RWPE1 (cell line): ENCODE results near the gene SH3PXD2A.

Source experiments
- CTCF ChIA-PET: fragments of 350-600 bp; sonication (Branson Sonifier 250); formaldehyde crosslinking; extraction: SDS; loops from one replicate; lab custom pipeline; 2021; lab: Yijun Ruan, JAX
- POLR2A ChIA-PET: fragments of 400-600 bp; formaldehyde crosslinking; extraction: SDS; loops from one replicate; lab custom pipeline; 2020; ENCODE audit warnings: antibody characterized with exemption; ENCODE audit not compliant: low non-redundant PET; lab: Yijun Ruan, JAX
- DNase-seq: peaks from one replicate; pipeline ENCODE4 v3.0.0; 2012; ENCODE audit warnings: low spot score
- H3K27ac ChIP-seq: fragments of 450-650 bp; 2 replicates; pipeline ENCODE4 v1.5.1; 2017
- TF ChIP-seq, protein P1 (sequence below): fragments of 450-650 bp; conservative IDR thresholded peaks from 2 replicates; pipeline ENCODE4 v1.5.1; 2017; ENCODE audit warnings: low read depth, mild to moderate bottlenecking

The SH3PXD2A gene

DNA sequence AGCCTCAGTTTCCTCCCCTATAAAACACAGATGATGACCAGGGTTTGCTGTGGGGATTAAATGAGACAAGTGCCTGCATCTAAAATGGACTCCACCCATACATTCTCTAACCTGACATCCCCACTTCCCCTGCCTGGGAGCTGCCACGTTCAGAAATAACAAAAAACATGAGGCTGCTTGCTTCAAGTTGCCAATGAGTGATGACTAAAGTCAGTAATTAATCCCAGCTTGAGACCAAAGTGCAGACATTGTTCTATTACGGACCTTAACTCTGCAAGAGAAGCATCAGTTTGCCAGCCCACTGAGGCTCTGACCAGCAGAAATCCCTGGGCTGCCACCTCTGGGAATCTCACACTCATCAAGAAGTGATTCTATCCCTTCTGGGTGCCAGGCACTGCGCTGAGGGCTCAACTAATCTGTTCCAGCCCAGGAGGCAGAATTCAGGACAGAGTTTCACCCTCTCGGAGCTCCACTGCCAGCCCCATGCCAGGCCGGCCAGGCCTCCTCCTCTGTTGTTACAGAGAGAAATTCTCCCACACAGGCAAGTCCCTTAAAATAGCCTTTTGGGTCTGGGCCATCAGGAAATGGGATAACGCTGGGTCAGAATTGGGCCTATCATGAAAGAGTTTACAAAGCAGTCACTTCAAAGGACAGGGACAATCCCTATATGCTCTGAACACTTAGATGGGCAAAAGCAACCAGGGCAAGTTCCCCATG lies 11.4 kb downstream of the SH3PXD2A start:
- TF ChIP-seq, protein P1, sequence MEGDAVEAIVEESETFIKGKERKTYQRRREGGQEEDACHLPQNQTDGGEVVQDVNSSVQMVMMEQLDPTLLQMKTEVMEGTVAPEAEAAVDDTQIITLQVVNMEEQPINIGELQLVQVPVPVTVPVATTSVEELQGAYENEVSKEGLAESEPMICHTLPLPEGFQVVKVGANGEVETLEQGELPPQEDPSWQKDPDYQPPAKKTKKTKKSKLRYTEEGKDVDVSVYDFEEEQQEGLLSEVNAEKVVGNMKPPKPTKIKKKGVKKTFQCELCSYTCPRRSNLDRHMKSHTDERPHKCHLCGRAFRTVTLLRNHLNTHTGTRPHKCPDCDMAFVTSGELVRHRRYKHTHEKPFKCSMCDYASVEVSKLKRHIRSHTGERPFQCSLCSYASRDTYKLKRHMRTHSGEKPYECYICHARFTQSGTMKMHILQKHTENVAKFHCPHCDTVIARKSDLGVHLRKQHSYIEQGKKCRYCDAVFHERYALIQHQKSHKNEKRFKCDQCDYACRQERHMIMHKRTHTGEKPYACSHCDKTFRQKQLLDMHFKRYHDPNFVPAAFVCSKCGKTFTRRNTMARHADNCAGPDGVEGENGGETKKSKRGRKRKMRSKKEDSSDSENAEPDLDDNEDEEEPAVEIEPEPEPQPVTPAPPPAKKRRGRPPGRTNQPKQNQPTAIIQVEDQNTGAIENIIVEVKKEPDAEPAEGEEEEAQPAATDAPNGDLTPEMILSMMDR: no peak
- peak overlapping the region; percentile 80 for H3K27ac ChIP-seq
- CTCF ChIA-PET: interaction anchor here (0.5 to 0.6 kb wide), 2 partner anchors 11 to 15 kb away, joined by 3 to 5 read pairs; partner anchors contain the start of gene SH3PXD2A
- POLR2A ChIA-PET: no interaction called here
- DNase-seq: no peak

DNA sequence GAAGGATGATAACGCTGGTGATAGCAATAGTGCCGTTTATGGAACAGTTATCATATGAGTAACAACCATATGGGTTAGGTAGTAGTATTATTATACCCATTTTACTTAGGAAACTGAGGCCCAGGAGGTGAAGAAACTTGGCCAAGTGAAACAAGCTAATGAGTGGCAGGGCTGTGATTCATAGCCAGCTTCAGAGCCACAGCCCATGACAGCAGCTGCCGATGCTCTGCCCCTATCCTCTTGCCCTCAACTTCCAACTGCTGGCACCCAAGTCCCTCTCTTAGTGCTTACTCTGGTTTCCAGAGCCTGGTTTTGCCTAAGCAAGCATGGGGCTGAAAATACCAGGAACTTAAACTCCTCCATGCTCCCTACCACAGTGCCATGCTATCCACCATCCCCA lies 12.3 kb downstream of the SH3PXD2A start:
- ChIA-PET POLR2A (no interaction called here), CTCF (interaction anchor here (0.6 to 0.7 kb wide), 2 partner anchors 28 to 251 kb away, joined by 3 to 5 read pairs; no protein-coding TSS in a partner anchor)
- H3K27ac ChIP-seq: peak overlapping the region; percentile 80
- no peak for DNase-seq
- TF ChIP-seq, protein P1: no peak

DNA sequence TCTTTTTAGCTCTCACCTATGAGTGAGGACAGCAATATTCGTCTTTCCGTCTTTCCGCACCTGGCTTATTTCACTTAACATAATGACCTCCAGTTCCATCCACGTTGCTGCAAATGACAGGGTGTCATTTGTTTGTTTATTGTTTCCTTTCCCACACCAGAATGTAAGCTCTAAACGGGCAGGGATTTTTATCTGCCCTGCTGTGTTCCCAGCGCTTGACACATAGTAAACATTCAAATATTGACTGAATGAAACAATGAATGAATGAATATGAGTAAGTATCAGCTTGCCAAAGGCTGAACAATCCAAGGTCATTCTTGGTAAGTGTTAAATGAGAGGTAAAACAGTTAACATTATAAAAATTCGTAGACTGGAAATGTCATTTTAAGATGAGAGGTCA lies 12.8 kb downstream of the SH3PXD2A start:
- TF ChIP-seq, protein P1: no peak
- POLR2A ChIA-PET: no interaction called here
- DNase-seq: no peak
- CTCF ChIA-PET: interaction anchor here (0.7 kb wide), 1 partner anchor 27 kb away, joined by 5 read pairs; no protein-coding TSS in a partner anchor
- H3K27ac ChIP-seq: no peak overlapping the region

DNA sequence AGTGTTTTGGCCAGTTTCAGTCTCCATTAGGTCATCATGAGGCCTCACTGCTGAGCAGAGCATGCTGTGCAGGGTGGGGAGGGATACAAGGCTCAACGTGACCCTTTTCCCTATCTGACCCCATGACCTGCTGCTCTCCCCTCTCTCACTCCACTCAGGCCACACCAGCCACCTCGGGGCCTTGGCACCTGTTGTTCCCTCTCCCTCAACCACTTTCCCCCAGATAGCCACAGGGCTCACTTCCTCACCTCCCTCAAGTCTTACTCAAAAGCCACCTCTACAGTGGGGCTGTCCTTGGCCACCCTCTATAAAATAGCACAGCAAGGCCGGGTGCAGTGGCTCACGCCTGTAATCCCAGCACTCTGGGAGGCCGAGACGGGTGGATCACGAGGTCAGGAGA lies 13.9 kb downstream of the SH3PXD2A start:
- ChIA-PET POLR2A (no interaction called here), CTCF (interaction anchor here (0.6 kb wide), 1 partner anchor 11 kb away, joined by 4 read pairs; no protein-coding TSS in a partner anchor)
- TF ChIP-seq, protein P1: no peak
- DNase-seq: no peak
- H3K27ac ChIP-seq: peak overlapping the region; percentile 47

DNA sequence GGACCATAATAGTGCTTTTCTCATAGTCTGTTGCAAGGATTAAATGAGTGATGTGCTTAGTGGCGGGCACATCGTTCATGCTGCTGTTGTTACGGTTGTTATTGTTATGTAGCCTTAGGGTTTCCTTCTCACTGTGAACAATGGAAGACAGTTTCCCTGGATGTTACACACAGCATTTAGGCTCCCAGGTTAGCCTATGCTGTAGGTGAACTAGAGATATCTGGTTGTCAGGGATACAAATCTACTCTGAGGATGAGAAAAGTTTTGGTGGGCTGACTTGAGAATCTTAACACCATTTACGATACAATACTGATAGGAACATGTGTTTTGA lies 14.7 kb downstream of the SH3PXD2A start:
- CTCF ChIA-PET: no interaction called here
- TF ChIP-seq, protein P1: no peak
- H3K27ac ChIP-seq: peak overlapping the region; percentile 60
- no peak for DNase-seq
- POLR2A ChIA-PET: no interaction called here

DNA sequence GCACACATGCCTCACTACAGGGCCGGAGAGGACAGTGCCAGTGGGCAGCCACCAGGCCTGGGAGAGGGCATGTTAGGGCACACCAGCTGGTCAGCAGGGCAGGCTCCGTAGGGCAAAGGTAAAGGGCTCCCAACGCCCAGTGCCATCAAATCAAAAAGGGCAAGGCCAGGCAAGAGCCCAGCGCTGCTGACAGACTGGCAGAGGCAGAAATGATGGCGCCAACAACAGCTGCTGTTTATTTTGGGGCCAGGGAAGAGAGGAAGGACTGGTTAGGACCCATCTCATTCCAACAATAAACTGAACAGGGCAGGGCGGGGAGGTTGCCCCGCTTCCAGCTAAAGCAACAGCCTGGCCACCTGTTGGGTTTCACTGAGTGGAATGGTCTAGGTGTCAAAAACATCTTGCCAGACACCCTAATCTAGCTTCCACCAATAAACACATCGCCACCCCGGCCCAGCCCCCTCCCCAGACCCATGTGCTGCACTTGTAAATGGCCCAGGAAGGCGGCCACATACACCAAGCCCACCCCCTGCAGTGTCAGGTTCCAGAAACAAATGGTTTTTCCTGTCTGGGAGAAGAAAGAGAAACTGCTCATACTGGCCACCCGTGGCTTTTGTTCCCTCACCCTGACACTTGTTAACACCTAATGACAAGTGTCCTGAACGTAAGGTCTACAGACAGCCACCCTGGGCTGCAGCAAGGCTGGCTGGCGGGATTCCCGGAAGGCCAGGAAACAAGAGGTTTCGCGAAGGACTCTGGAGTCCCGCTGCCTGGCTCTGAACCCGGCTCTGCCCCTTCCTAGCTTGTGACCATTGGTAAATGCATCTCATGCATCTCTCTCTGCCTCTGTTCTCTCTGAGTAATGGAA lies 15.3 kb downstream of the SH3PXD2A start:
- ChIA-PET CTCF (no interaction called here), POLR2A (no interaction called here)
- TF ChIP-seq, protein P1: no peak
- peak overlapping the region; percentile 60 for H3K27ac ChIP-seq
- no peak for DNase-seq
